ENCODE measurements around the gene TCHH.

Gene TCHH

DNA sequence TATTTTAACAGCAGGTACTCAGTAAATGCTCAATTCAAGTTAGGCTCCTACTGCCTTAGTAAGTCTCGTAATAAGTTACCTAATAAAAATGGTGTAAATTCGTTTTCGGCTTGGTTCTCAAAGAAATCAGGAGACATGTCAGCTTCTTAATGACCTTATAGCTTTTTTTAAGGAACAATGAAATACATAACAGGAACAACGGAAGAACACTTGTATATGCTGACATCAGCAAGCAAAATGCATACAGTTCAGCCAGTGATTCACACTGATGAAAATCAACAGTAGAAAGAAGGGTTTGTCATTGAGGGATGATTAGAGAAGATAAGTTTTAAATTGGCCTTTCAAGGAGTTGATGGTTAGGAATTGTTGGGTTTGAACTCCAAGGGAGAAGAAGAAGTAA lies 30.5 kb upstream of the TCHH start:
- TF ChIP-seq TAF1 (IDR thresholded peaks at IDR 0.05; ENCODE audit: borderline replicate concordance, insufficient read depth, low read length) (no peak), POLR2AphosphoS5 (IDR thresholded peaks at IDR 0.05; ENCODE audit: low read depth, low read length) (no peak), SIN3A (IDR thresholded peaks at IDR 0.05; ENCODE audit: borderline replicate concordance, insufficient read depth, low read length) (no peak), FOXP2 (optimal IDR thresholded peaks at IDR 0.05; ENCODE audit: borderline replicate concordance, extremely low read depth, extremely low read length, insufficient read depth) (no peak)
- TF ChIP-seq, protein P1, sequence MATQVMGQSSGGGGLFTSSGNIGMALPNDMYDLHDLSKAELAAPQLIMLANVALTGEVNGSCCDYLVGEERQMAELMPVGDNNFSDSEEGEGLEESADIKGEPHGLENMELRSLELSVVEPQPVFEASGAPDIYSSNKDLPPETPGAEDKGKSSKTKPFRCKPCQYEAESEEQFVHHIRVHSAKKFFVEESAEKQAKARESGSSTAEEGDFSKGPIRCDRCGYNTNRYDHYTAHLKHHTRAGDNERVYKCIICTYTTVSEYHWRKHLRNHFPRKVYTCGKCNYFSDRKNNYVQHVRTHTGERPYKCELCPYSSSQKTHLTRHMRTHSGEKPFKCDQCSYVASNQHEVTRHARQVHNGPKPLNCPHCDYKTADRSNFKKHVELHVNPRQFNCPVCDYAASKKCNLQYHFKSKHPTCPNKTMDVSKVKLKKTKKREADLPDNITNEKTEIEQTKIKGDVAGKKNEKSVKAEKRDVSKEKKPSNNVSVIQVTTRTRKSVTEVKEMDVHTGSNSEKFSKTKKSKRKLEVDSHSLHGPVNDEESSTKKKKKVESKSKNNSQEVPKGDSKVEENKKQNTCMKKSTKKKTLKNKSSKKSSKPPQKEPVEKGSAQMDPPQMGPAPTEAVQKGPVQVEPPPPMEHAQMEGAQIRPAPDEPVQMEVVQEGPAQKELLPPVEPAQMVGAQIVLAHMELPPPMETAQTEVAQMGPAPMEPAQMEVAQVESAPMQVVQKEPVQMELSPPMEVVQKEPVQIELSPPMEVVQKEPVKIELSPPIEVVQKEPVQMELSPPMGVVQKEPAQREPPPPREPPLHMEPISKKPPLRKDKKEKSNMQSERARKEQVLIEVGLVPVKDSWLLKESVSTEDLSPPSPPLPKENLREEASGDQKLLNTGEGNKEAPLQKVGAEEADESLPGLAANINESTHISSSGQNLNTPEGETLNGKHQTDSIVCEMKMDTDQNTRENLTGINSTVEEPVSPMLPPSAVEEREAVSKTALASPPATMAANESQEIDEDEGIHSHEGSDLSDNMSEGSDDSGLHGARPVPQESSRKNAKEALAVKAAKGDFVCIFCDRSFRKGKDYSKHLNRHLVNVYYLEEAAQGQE (IDR thresholded peaks at IDR 0.05; ENCODE audit: insufficient read depth in 1 of 2, low read depth in 2 of 2, low read length in 2 of 2): no peak

DNA sequence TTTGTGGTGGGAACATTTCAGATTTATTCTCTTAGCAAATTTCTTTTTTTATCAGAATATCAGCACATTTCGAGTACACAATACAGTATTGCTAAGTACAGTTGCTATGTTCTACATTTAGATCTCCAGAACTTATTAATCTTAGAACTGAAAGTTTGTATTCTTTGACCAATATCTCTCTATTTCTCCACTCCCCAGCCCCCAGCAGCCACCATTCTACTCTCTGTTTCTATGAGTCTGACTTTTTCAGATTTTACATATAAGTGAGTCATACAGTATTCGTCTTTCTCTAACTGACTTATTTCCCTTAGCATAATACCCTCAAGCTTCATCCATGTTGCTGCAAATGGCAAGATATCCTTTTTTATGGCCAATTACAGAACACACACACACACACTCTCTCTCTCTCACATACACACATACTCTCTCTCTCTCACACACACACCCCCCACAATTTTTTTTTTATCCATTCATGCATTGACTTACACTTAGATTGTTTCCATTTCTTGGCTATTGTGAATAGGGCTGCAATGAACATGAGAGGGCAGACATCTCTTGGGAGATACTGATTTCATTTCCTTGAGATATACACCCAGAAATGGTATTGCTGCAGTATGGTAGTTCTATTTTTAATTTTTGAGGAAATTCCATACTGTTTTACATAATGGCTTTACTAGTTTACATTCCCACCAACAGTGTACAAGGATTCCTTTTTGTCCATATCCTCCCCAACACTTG lies 28.1 kb upstream of the TCHH start:
- TF ChIP-seq POLR2AphosphoS5 (IDR thresholded peaks at IDR 0.05; ENCODE audit: low read depth, low read length): no peak
- no peak for TF ChIP-seq TAF1 (IDR thresholded peaks at IDR 0.05; ENCODE audit: borderline replicate concordance, insufficient read depth, low read length)
- TF ChIP-seq, protein P1 (IDR thresholded peaks at IDR 0.05; ENCODE audit: insufficient read depth in 1 of 2, low read depth in 2 of 2, low read length in 2 of 2): no peak
- TF ChIP-seq SIN3A (IDR thresholded peaks at IDR 0.05; ENCODE audit: borderline replicate concordance, insufficient read depth, low read length): no peak
- TF ChIP-seq FOXP2 (optimal IDR thresholded peaks at IDR 0.05; ENCODE audit: borderline replicate concordance, extremely low read depth, extremely low read length, insufficient read depth): no peak

DNA sequence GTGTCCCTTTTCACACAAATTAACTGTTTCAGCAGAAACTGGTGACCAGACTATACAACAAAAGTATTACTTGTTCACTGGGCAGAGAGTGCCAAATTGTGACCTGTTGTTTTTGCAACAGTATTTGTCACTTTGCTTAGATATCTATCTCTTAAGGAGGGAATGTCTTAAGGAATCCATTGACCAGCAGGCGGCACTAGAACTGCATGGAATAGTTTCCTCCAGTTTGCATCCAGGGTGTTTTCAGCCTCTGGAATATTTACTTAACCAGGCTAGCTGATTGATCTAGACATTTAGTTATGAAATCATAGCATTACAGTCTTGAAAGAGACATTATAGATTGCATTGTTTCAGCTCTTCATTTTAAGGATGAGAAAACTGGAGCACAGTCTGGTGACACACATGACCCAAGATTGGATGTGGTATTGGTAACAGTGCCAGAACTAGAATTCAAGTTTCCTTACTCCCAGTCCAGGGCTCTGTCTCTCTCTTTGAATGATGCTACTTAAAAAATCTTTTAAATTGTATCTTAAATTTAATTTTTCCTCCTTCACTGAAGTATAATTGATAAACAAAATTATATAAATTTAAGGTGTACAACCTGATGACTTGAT lies 26.8 kb upstream of the TCHH start:
- TF ChIP-seq, protein P1 (IDR thresholded peaks at IDR 0.05; ENCODE audit: insufficient read depth in 1 of 2, low read depth in 2 of 2, low read length in 2 of 2): no peak
- TF ChIP-seq FOXP2 (optimal IDR thresholded peaks at IDR 0.05; ENCODE audit: borderline replicate concordance, extremely low read depth, extremely low read length, insufficient read depth) (no peak), POLR2AphosphoS5 (IDR thresholded peaks at IDR 0.05; ENCODE audit: low read depth, low read length) (no peak), SIN3A (IDR thresholded peaks at IDR 0.05; ENCODE audit: borderline replicate concordance, insufficient read depth, low read length) (no peak), TAF1 (IDR thresholded peaks at IDR 0.05; ENCODE audit: borderline replicate concordance, insufficient read depth, low read length) (no peak)

DNA sequence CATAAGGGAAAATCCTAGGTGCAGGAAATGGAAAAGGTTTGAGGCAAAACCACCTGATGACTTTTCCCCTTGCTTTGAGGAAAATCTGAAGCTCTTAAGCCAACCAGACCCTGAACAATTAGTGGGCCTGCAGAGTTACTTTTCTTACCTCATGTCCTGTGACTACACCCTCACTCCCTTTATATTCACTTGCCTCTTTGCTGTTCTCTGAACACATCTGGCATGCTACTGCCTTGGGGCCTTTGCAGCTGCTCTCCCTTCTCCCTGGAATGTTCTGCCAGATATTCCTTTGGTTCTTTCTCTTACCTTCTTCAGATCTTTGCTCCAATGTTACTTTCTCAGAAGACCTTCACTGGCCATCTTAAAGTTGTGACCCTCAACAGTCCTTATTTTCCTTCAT lies 22.0 kb upstream of the TCHH start:
- TF ChIP-seq TAF1 (IDR thresholded peaks at IDR 0.05; ENCODE audit: borderline replicate concordance, insufficient read depth, low read length): no peak
- TF ChIP-seq, protein P1 (IDR thresholded peaks at IDR 0.05; ENCODE audit: insufficient read depth in 1 of 2, low read depth in 2 of 2, low read length in 2 of 2): no peak
